ENCODE measurements around the gene SLC12A4.
A peak's percentile ranks its signal among the peaks of the same experiment; 100 is the strongest.
"Not testable (repeated sequence)": the region's sequence is repeated elsewhere in the genome, so short reads cannot be mapped to it uniquely, and the experiment has no call there.

Gene SLC12A4

GRCh38 chr16:67917140-67917851 is 51.1 kb downstream of the SLC12A4 start:
- no peaks in the 10 kb centered on the region for H3K4me1 ChIP-seq (ENCODE audit: insufficient read depth, low read length)
- H3K9me3 ChIP-seq (ENCODE audit: low read length), result no peaks in the 10 kb centered on the region
- H3K36me3 ChIP-seq (ENCODE audit: insufficient read depth, low read length), result peaks cover 22% of the 10 kb centered on the region
- no peak overlapping the region for H3K4me3 ChIP-seq (ENCODE audit: low read length)
- no peak overlapping the region for H2AFZ ChIP-seq (ENCODE audit: low read depth, low read length)
- no peaks in the 10 kb centered on the region for H3K27me3 ChIP-seq (ENCODE audit: insufficient read depth, low read length)

- H3K27me3 ChIP-seq (ENCODE audit: insufficient read depth, low read length), result no peaks in the 10 kb centered on the region
- peaks cover 34% of the 10 kb centered on the region for H3K36me3 ChIP-seq (ENCODE audit: insufficient read depth, low read length)
- H3K4me1 ChIP-seq (ENCODE audit: insufficient read depth, low read length), result no peaks in the 10 kb centered on the region
Measured at GRCh38 chr16:67915831-67916723, 52.4 kb downstream of the SLC12A4 start.

DNA sequence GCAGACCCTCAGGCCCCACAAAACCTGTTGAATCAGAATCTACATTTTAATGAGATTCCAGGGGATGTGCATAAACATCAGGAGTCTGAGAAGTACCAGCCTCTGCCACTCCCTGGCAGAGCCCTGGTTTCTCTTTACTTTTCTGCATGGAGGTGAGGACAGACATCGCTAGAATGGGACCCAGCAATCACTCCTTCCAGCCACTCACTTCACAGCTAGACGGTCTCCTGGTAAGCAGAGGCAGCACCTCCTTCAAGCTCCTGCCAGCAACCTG is 53.0 kb downstream of the SLC12A4 start:
- H3K9me3 ChIP-seq (ENCODE audit: low read length); H3K4me3 ChIP-seq (ENCODE audit: low read length): not testable (repeated sequence)
- H3K36me3 ChIP-seq (ENCODE audit: insufficient read depth, low read length), result peaks cover 40% of the 10 kb centered on the region

More at GRCh38 chr16:67915831-67916723, 52.4 kb downstream of the SLC12A4 start:
- Histone ChIP-seq H2AFZ (ENCODE audit: low read depth, low read length) (no peak overlapping the region), H3K4me3 (ENCODE audit: low read length) (no peak overlapping the region), H3K9me3 (ENCODE audit: low read length) (no peaks in the 10 kb centered on the region)

GRCh38 chr16:67914758-67915495 is 53.5 kb downstream of the SLC12A4 start:
- Histone ChIP-seq H3K9me3 (ENCODE audit: low read length) (no peaks in the 10 kb centered on the region), H2AFZ (ENCODE audit: low read depth, low read length) (no peak overlapping the region), H3K4me3 (ENCODE audit: low read length) (no peak overlapping the region)

More for the DNA sequence above, 53.0 kb downstream of the SLC12A4 start:
- not testable (repeated sequence) for H2AFZ ChIP-seq (ENCODE audit: low read depth, low read length); H3K27me3 ChIP-seq (ENCODE audit: insufficient read depth, low read length); H3K4me1 ChIP-seq (ENCODE audit: insufficient read depth, low read length)

GRCh38 chr16:67910158-67910557 is 58.3 kb downstream of the SLC12A4 start:
- peaks cover 45% of the 10 kb centered on the region for H3K36me3 ChIP-seq (ENCODE audit: insufficient read depth, low read length)
- no peaks in the 10 kb centered on the region for H3K9me3 ChIP-seq (ENCODE audit: low read length)
- H3K4me3 ChIP-seq (ENCODE audit: low read length), result no peak overlapping the region
- H3K4me1 ChIP-seq (ENCODE audit: insufficient read depth, low read length), result peaks cover 8% of the 10 kb centered on the region
- H3K27me3 ChIP-seq (ENCODE audit: insufficient read depth, low read length), result no peaks in the 10 kb centered on the region
- no peak overlapping the region for H2AFZ ChIP-seq (ENCODE audit: low read depth, low read length)

More at GRCh38 chr16:67914758-67915495, 53.5 kb downstream of the SLC12A4 start:
- H3K4me1 ChIP-seq (ENCODE audit: insufficient read depth, low read length), result peaks cover 4% of the 10 kb centered on the region
- H3K36me3 ChIP-seq (ENCODE audit: insufficient read depth, low read length), result peaks cover 43% of the 10 kb centered on the region
- H3K27me3 ChIP-seq (ENCODE audit: insufficient read depth, low read length), result no peaks in the 10 kb centered on the region

DNA sequence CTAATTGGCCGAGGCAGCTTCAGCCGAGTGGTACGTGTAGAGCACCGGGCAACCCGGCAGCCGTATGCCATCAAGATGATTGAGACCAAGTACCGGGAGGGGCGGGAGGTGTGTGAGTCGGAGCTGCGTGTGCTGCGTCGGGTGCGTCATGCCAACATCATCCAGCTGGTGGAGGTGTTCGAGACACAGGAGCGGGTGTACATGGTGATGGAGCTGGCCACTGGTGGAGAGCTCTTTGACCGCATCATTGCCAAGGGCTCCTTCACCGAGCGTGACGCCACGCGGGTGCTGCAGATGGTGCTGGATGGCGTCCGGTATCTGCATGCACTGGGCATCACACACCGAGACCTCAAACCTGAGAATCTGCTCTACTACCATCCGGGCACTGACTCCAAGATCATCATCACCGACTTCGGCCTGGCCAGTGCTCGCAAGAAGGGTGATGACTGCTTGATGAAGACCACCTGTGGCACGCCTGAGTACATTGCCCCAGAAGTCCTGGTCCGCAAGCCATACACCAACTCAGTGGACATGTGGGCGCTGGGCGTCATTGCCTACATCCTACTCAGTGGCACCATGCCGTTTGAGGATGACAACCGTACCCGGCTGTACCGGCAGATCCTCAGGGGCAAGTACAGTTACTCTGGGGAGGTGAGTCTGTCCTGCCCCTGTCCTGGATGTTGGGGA is 59.2 kb downstream of the SLC12A4 start:
- no peaks in the 10 kb centered on the region for H3K27me3 ChIP-seq (ENCODE audit: insufficient read depth, low read length)
- H3K36me3 ChIP-seq (ENCODE audit: insufficient read depth, low read length), result peaks cover 41% of the 10 kb centered on the region
- H2AFZ ChIP-seq (ENCODE audit: low read depth, low read length), result no peak overlapping the region
- H3K9me3 ChIP-seq (ENCODE audit: low read length), result no peaks in the 10 kb centered on the region
- H3K4me3 ChIP-seq (ENCODE audit: low read length), result no peak overlapping the region
- H3K4me1 ChIP-seq (ENCODE audit: insufficient read depth, low read length), result peaks cover 8% of the 10 kb centered on the region

DNA sequence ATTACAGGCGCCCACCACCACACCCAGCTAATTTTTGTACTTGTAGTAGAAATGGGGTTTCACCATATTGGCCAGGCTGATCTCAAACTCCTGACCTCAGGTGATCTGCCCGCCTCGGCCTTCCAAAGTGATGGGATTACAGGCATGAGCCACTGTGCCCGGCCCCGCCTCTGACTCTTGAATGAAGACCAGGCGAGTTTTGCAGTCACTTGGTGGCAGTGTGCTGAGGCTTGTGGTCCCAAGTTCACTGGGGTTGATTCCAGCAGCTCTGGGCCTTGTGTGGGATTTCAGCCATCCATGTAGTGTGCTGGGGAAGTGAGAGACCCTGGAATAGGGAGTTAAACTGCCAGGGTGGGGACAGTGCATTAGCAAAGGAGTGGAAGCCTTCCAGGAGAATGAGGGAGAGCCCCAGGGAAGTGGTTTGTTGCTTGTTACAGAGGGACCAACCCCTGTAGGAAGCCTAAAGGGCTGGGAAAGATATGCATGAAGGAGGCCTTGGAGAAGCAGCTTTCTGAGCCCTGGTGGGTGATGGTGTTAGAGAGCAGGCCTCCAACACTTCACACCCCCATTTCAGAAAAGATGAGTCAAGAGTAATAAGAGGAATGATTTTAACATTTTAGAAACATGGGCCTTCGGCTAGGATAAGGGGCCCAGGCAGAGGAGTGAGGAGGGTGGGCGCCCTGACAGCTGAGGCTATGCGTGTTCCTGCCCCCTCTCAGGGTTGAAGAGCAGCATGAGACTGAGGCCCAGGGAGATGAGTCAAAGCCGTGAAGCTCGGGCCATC is 60.8 kb downstream of the SLC12A4 start:
- H3K36me3 ChIP-seq (ENCODE audit: insufficient read depth, low read length), result peaks cover 46% of the 10 kb centered on the region
- H3K4me1 ChIP-seq (ENCODE audit: insufficient read depth, low read length), result peaks cover 8% of the 10 kb centered on the region
- H3K4me3 ChIP-seq (ENCODE audit: low read length), result no peak overlapping the region
- H3K9me3 ChIP-seq (ENCODE audit: low read length), result no peaks in the 10 kb centered on the region
- H2AFZ ChIP-seq (ENCODE audit: low read depth, low read length), result no peak overlapping the region
- no peaks in the 10 kb centered on the region for H3K27me3 ChIP-seq (ENCODE audit: insufficient read depth, low read length)

GRCh38 chr16:67902831-67903230 is 65.6 kb downstream of the SLC12A4 start:
- H3K27me3 ChIP-seq (ENCODE audit: insufficient read depth, low read length), result no peaks in the 10 kb centered on the region
- H3K4me1 ChIP-seq (ENCODE audit: insufficient read depth, low read length), result no peaks in the 10 kb centered on the region
- H2AFZ ChIP-seq (ENCODE audit: low read depth, low read length), result no peak overlapping the region
- peaks cover 9% of the 10 kb centered on the region for H3K36me3 ChIP-seq (ENCODE audit: insufficient read depth, low read length)
- no peak overlapping the region for H3K4me3 ChIP-seq (ENCODE audit: low read length)
- no peaks in the 10 kb centered on the region for H3K9me3 ChIP-seq (ENCODE audit: low read length)

- no peak overlapping the region for H2AFZ ChIP-seq (ENCODE audit: low read depth, low read length)
- H3K4me1 ChIP-seq (ENCODE audit: insufficient read depth, low read length), result peaks cover 5% of the 10 kb centered on the region
- no peaks in the 10 kb centered on the region for H3K27me3 ChIP-seq (ENCODE audit: insufficient read depth, low read length)
- peaks cover 9% of the 10 kb centered on the region for H3K36me3 ChIP-seq (ENCODE audit: insufficient read depth, low read length)
- no peak overlapping the region for H3K4me3 ChIP-seq (ENCODE audit: low read length)
- no peaks in the 10 kb centered on the region for H3K9me3 ChIP-seq (ENCODE audit: low read length)
Measured at GRCh38 chr16:67901734-67902133, 66.7 kb downstream of the SLC12A4 start.

DNA sequence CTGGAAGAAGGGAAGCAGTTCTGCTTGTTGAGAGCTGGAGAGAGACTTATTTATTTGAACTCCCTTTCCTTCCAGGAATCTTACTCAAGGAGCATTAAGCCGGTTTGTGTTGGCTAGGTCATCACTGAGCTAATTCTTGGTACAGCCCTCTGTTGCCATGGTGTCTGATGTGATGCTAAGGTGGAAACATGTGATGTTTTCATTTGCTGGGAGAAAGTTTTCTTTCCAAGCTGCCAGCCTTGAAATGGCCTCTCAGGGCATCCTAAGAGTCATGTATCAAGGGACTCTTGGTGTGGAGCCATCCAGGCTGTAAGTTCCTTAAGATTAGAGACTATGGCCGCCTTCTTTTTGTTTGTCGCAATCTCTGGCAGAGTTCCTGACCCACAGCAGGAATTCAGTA is 71.2 kb downstream of the SLC12A4 start:
- Histone ChIP-seq H3K27me3 (ENCODE audit: insufficient read depth, low read length) (no peaks in the 10 kb centered on the region), H2AFZ (ENCODE audit: low read depth, low read length) (no peak overlapping the region), H3K4me3 (ENCODE audit: low read length) (no peak overlapping the region)

GRCh38 chr16:67893743-67894399 is 74.6 kb downstream of the SLC12A4 start:
- no peaks in the 10 kb centered on the region for H3K9me3 ChIP-seq (ENCODE audit: low read length)
- peaks cover 26% of the 10 kb centered on the region for H3K4me1 ChIP-seq (ENCODE audit: insufficient read depth, low read length)

More for the DNA sequence above, 71.2 kb downstream of the SLC12A4 start:
- no peaks in the 10 kb centered on the region for H3K36me3 ChIP-seq (ENCODE audit: insufficient read depth, low read length)
- peaks cover 25% of the 10 kb centered on the region for H3K4me1 ChIP-seq (ENCODE audit: insufficient read depth, low read length)
- no peaks in the 10 kb centered on the region for H3K9me3 ChIP-seq (ENCODE audit: low read length)

More at GRCh38 chr16:67893743-67894399, 74.6 kb downstream of the SLC12A4 start:
- Histone ChIP-seq H3K4me3 (ENCODE audit: low read length) (peak overlapping the region; percentile 100), H3K36me3 (ENCODE audit: insufficient read depth, low read length) (no peaks in the 10 kb centered on the region), H2AFZ (ENCODE audit: low read depth, low read length) (peak overlapping the region; percentile 20), H3K27me3 (ENCODE audit: insufficient read depth, low read length) (no peaks in the 10 kb centered on the region)
